ENCODE measurements around the gene ADAMTSL3. TPM values are rescaled to one million over a fixed set of nuclear protein-coding genes. Genes with fewer than 3 reads are reported as not detected.

ADAMTSL3 gene
- total RNA-seq, 1 donor from 2014 or later = 0.41 TPM

GRCh38 chr15:83690676-83691075 lies 36.8 kb downstream of the ADAMTSL3 start:
- Histone ChIP-seq H3K4me3 (no peak overlapping the region), H3K9ac (no peak overlapping the region), H3K4me2 (no peak overlapping the region), H3F3A (ENCODE audit: low read depth) (no peaks in the 10 kb centered on the region), H3K9me3 (ENCODE audit: low read depth) (no peaks in the 10 kb centered on the region), H4K20me1 (ENCODE audit: low read depth) (no peaks in the 10 kb centered on the region), H3K79me2 (ENCODE audit: low read depth) (no peaks in the 10 kb centered on the region), H3K27ac (no peak overlapping the region), H3K36me3 (no peaks in the 10 kb centered on the region), H2AFZ (replicated peaks) (no peak overlapping the region), H3K4me1 (peaks cover 6% of the 10 kb centered on the region), H3K27me3 (no peaks in the 10 kb centered on the region)
- peaks cover 6% of the 10 kb centered on the region for H3K4me1 Mint-ChIP-seq
- no peaks in the 10 kb centered on the region for H3K9me3 Mint-ChIP-seq
- no peaks in the 10 kb centered on the region for H3K36me3 Mint-ChIP-seq
- no peak overlapping the region for H3K27ac Mint-ChIP-seq
- peaks cover 2% of the 10 kb centered on the region for H3K27me3 Mint-ChIP-seq (ENCODE audit: insufficient read depth, low read depth)
- TF ChIP-seq, protein P1, sequence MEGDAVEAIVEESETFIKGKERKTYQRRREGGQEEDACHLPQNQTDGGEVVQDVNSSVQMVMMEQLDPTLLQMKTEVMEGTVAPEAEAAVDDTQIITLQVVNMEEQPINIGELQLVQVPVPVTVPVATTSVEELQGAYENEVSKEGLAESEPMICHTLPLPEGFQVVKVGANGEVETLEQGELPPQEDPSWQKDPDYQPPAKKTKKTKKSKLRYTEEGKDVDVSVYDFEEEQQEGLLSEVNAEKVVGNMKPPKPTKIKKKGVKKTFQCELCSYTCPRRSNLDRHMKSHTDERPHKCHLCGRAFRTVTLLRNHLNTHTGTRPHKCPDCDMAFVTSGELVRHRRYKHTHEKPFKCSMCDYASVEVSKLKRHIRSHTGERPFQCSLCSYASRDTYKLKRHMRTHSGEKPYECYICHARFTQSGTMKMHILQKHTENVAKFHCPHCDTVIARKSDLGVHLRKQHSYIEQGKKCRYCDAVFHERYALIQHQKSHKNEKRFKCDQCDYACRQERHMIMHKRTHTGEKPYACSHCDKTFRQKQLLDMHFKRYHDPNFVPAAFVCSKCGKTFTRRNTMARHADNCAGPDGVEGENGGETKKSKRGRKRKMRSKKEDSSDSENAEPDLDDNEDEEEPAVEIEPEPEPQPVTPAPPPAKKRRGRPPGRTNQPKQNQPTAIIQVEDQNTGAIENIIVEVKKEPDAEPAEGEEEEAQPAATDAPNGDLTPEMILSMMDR (IDR thresholded peaks at IDR 0.05) = no peak
- TF ChIP-seq EZH2phosphoT487 (IDR thresholded peaks at IDR 0.05) (no peak), EZH2 (IDR thresholded peaks at IDR 0.05) (no peak)
- DNase-seq (ENCODE audit: low spot score) = no peak
- no peak overlapping the region for H3K4me3 Mint-ChIP-seq

DNA sequence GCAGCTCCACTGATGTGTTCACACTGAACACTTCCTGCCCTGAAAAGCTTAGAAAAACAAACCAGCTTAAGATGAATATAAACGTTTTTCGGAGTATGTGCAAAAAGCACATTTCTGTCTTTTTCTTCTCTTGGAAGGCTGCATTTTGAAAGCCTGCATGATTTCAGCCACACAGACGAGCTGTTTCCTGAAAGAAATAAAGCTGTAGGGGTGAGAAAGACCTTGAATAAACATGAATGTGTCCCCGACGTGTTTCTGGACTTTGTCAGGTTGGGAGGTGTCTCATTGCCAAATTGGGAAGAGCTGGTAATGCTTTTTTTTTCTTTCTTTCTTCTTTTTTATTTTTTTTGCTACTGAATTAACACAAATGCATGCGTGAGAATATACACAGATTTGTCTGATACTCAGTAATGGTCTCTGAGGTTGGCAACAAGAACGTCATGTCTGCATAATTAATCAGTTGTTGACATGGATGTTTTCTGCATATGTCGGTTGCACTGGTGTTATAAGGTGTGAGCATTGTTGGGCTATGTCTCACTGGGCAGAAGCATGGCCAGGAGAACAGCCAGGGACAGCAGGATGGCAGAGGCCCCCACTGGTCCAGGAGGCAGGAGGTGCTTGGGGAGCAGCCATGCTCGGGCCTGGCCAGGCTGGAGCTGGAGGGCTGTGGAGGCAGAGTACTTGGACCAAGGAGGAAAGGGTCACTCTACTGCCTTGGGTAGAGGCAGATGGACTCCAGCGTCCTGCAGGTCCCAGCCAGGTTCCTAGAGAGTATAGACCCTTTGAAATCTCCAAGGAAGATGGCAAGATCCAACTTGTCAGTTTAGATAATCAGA lies 39.0 kb downstream of the ADAMTSL3 start:
- H3K27me3 ChIP-seq = no peaks in the 10 kb centered on the region
- no peak overlapping the region for H3K27ac Mint-ChIP-seq
- H3K4me3 Mint-ChIP-seq = no peak overlapping the region
- H3K4me3 ChIP-seq = no peak overlapping the region
- no peak overlapping the region for H3K4me2 ChIP-seq
- no peaks in the 10 kb centered on the region for H3F3A ChIP-seq (ENCODE audit: low read depth)
- H4K20me1 ChIP-seq (ENCODE audit: low read depth) = no peaks in the 10 kb centered on the region
- peaks cover 6% of the 10 kb centered on the region for H3K4me1 Mint-ChIP-seq
- H2AFZ ChIP-seq (replicated peaks) = no peak overlapping the region
- no peak for DNase-seq (ENCODE audit: low spot score)
- peaks cover 2% of the 10 kb centered on the region for H3K27me3 Mint-ChIP-seq (ENCODE audit: insufficient read depth, low read depth)
- no peaks in the 10 kb centered on the region for H3K36me3 ChIP-seq
- TF ChIP-seq EZH2phosphoT487 (IDR thresholded peaks at IDR 0.05) (no peak), EZH2 (IDR thresholded peaks at IDR 0.05) (no peak)
- TF ChIP-seq, protein P1 (IDR thresholded peaks at IDR 0.05) = no peak
- H3K9ac ChIP-seq = no peak overlapping the region
- H3K9me3 Mint-ChIP-seq = no peaks in the 10 kb centered on the region
- H3K9me3 ChIP-seq (ENCODE audit: low read depth) = no peaks in the 10 kb centered on the region
- H3K36me3 Mint-ChIP-seq = no peaks in the 10 kb centered on the region
- H3K27ac ChIP-seq = no peak overlapping the region
- H3K4me1 ChIP-seq = peaks cover 6% of the 10 kb centered on the region
- no peaks in the 10 kb centered on the region for H3K79me2 ChIP-seq (ENCODE audit: low read depth)

- no peaks in the 10 kb centered on the region for H3K27me3 ChIP-seq
- H4K20me1 ChIP-seq (ENCODE audit: low read depth) = no peaks in the 10 kb centered on the region
- no peak overlapping the region for H3K4me2 ChIP-seq
- TF ChIP-seq, protein P1 (IDR thresholded peaks at IDR 0.05) = no peak
- TF ChIP-seq EZH2 (IDR thresholded peaks at IDR 0.05) = no peak
- no peak for TF ChIP-seq EZH2phosphoT487 (IDR thresholded peaks at IDR 0.05)
- no peaks in the 10 kb centered on the region for H3K36me3 ChIP-seq
- peaks cover 6% of the 10 kb centered on the region for H3K4me1 ChIP-seq
- Mint-ChIP-seq H3K27ac (no peak overlapping the region), H3K27me3 (ENCODE audit: insufficient read depth, low read depth) (peaks cover 4% of the 10 kb centered on the region), H3K36me3 (no peaks in the 10 kb centered on the region), H3K4me3 (no peak overlapping the region), H3K9me3 (peaks cover 3% of the 10 kb centered on the region), H3K4me1 (peaks cover 6% of the 10 kb centered on the region)
- no peak overlapping the region for H3K9ac ChIP-seq
- no peak overlapping the region for H3K27ac ChIP-seq
- DNase-seq (ENCODE audit: low spot score) = no peak
- H3K9me3 ChIP-seq (ENCODE audit: low read depth) = no peaks in the 10 kb centered on the region
- H3K4me3 ChIP-seq = no peak overlapping the region
- peak overlapping the region; percentile 74 for H2AFZ ChIP-seq (replicated peaks)
- no peaks in the 10 kb centered on the region for H3K79me2 ChIP-seq (ENCODE audit: low read depth)
- no peaks in the 10 kb centered on the region for H3F3A ChIP-seq (ENCODE audit: low read depth)
Observed at GRCh38 chr15:83694015-83694414, 40.1 kb downstream of the ADAMTSL3 start.
